Memory B cell (primary cell): ENCODE data around the gene NFKBIA.
"Not testable (repeated sequence)": the region's sequence is repeated elsewhere in the genome, so short reads cannot be mapped to it uniquely, and the experiment has no call there.

ENCODE experiments used
- ATAC-seq: fragments of 150-1000 bp; cut with Tn5 transposase; 2 replicates; pipeline ENCODE4 v1.10.0; 2021; ENCODE audit warnings: low read depth, mild to moderate bottlenecking, moderate library complexity
- DNase-seq, 2 donors: peaks; one replicate each; pipeline ENCODE4 v3.0.0; 2022; ENCODE audit warnings: low spot score in 2 of 2
- H3K27ac Mint-ChIP-seq: one replicate; pipeline ENCODE4 v1.8.0; 2022; ENCODE audit warnings: mild to moderate bottlenecking, moderate library complexity, mixed read lengths
- H3K27me3 Mint-ChIP-seq: one replicate; pipeline ENCODE4 v1.8.0; 2022; ENCODE audit warnings: mixed read lengths
- H3K36me3 Mint-ChIP-seq: one replicate; pipeline ENCODE4 v1.8.0; 2022; ENCODE audit warnings: mild to moderate bottlenecking, mixed read lengths
- H3K4me1 Mint-ChIP-seq: one replicate; pipeline ENCODE4 v1.8.0; 2022; ENCODE audit warnings: mixed read lengths
- H3K4me3 Mint-ChIP-seq: one replicate; pipeline ENCODE4 v1.8.0; 2022; ENCODE audit warnings: mild to moderate bottlenecking, moderate library complexity, mixed read lengths
- H3K9me3 Mint-ChIP-seq: one replicate; pipeline ENCODE4 v1.8.0; 2022; ENCODE audit warnings: mixed read lengths

Gene NFKBIA

GRCh38 chr14:35359655-35360054 lies 44.9 kb downstream of the NFKBIA start:
- not testable (repeated sequence) for DNase-seq, H3K4me3 Mint-ChIP-seq, ATAC-seq, H3K9me3 Mint-ChIP-seq, H3K27me3 Mint-ChIP-seq, H3K27ac Mint-ChIP-seq, H3K36me3 Mint-ChIP-seq, H3K4me1 Mint-ChIP-seq

- H3K27me3 Mint-ChIP-seq: peaks cover 3% of the 10 kb centered on the region
- ATAC-seq (no peak), DNase-seq (no peak)
- no peak overlapping the region for H3K4me3 Mint-ChIP-seq
- H3K36me3 Mint-ChIP-seq: no peaks in the 10 kb centered on the region
- H3K27ac Mint-ChIP-seq: no peak overlapping the region
- H3K9me3 Mint-ChIP-seq: no peaks in the 10 kb centered on the region
- peaks cover 7% of the 10 kb centered on the region for H3K4me1 Mint-ChIP-seq
These were observed 48.3 kb downstream of the NFKBIA start for GRCh38 chr14:35355981-35356841.

- ATAC-seq, H3K4me3 Mint-ChIP-seq, H3K27ac Mint-ChIP-seq, H3K4me1 Mint-ChIP-seq, H3K36me3 Mint-ChIP-seq, H3K27me3 Mint-ChIP-seq, H3K9me3 Mint-ChIP-seq, DNase-seq: not testable (repeated sequence)
These were observed 49.3 kb downstream of the NFKBIA start for GRCh38 chr14:35355235-35355634.

- peaks cover 5% of the 10 kb centered on the region for H3K27me3 Mint-ChIP-seq
- peaks cover 7% of the 10 kb centered on the region for H3K4me1 Mint-ChIP-seq
- H3K4me3 Mint-ChIP-seq: no peak overlapping the region
- H3K36me3 Mint-ChIP-seq: no peaks in the 10 kb centered on the region
- DNase-seq: no peak
- H3K9me3 Mint-ChIP-seq: no peaks in the 10 kb centered on the region
- no peak for ATAC-seq
- H3K27ac Mint-ChIP-seq: no peak overlapping the region
These were observed 51.0 kb downstream of the NFKBIA start for GRCh38 chr14:35353409-35354172.

GRCh38 chr14:35352274-35353233 lies 52.0 kb downstream of the NFKBIA start:
- Mint-ChIP-seq H3K4me3 (no peak overlapping the region), H3K27ac (no peak overlapping the region), H3K9me3 (no peaks in the 10 kb centered on the region), H3K4me1 (peaks cover 10% of the 10 kb centered on the region), H3K27me3 (peaks cover 5% of the 10 kb centered on the region), H3K36me3 (no peaks in the 10 kb centered on the region)
- no peak for ATAC-seq
- DNase-seq: no peak

GRCh38 chr14:35351897-35352273 lies 52.7 kb downstream of the NFKBIA start:
- ATAC-seq: no peak
- Mint-ChIP-seq H3K27me3 (peaks cover 5% of the 10 kb centered on the region), H3K4me1 (peaks cover 10% of the 10 kb centered on the region), H3K4me3 (no peak overlapping the region), H3K27ac (no peak overlapping the region), H3K36me3 (no peaks in the 10 kb centered on the region), H3K9me3 (no peaks in the 10 kb centered on the region)
- no peak for DNase-seq
